Stimulated activated CD4-positive, alpha-beta T cell treated with anti-CD3 and anti-CD28 coated beads, Interleukin-4, amount 100 ng/mL, for 4 hours (primary cell): Measurements from ENCODE around the gene PERP.
"Not testable (repeated sequence)": the region's sequence is repeated elsewhere in the genome, so short reads cannot be mapped to it uniquely, and the experiment has no call there.

Experiments
- DNase-seq, 2 experiments: peaks; one replicate each; pipeline ENCODE4 v3.0.0-alpha.2; 2020

Gene PERP

DNA sequence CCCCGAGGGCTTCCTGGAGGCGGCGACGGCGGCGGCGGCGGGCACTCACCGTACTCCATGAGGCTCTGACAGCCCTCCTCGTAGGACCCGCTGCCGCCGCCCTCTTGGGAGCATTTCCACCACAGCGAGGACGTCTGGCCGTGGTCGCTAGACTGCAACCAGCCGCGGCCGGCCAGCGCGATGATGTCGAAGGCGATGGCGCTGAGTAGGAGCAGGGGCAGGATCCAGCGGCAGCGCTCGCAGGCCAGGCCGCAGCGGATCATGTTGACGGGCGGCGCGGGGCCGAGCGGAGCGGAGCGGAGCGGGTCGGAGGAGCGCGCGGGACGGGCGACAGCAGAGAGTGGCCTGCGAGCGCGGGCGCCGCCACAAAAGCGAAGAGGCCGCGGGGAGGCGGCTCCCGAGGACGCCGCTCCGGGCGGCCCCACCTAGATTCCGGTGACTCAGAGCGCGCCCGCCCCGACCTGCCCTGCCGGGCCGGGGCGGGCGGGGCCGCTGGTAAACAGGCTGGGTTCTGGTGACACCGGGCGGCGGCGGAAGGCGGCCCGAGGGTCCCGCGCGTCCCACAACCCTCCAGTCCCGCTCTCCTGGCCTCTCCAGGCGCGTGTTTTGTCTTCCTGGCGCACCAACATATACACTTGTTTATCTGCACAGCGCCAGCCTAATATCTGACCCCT is at the start of gene PERP:
Gene PERP, minus strand, starts transcription at position 342 of the 674 bp plus-strand sequence. Its CDS starts 79 bp downstream, at position 263.
- DNase-seq, result peak; percentile 68 to 70

GRCh38 chr6:138155443-138155842 is 48.2 kb upstream of the PERP start:
- DNase-seq, result no peak

- no peak for DNase-seq
Measured at GRCh38 chr6:138146544-138146943, 39.3 kb upstream of the PERP start.

GRCh38 chr6:138145402-138145801 is 38.2 kb upstream of the PERP start:
- no peak for DNase-seq

DNA sequence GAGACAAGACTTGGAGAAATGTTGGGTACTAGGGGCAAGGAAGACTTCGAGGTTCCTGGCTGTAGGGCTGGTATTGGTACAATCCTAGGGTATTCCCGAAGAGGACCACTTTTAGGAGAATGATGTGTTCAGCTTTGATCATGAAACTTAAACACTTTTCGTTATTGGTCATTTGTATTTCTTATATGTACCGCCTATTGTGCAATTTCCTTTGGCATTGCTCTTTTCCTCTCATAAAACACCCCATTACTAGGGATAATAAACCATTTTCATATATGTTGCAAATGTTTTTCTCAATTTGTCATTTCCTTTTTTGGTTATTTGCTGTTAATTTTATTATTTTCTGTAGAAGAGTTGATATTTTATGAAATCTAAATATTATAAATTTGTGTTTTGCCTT is 35.6 kb upstream of the PERP start:
- no peak for DNase-seq

GRCh38 chr6:138129190-138129589 is 22.0 kb upstream of the PERP start:
- DNase-seq, result no peak

DNA sequence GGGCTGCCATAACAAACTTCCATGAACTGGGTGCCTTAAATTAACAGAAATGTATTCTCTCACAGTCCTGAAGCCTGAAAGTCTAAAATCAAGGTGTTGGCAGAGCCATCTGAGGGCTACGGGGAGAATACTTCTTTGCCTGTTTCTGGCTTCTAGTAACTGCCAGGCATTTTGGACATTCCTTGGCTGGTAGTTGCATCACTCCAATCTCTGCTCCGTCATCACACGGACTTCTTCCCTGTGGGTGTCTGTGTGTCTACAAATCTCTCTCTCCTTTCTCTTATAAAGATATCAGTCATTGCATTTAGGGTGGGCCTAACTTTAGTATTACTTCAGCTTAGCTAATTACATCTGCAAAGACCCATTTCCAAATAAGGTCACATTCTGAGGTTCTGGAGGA is 20.9 kb upstream of the PERP start:
- DNase-seq, result no peak

GRCh38 chr6:138124096-138124495 is 16.9 kb upstream of the PERP start:
- no peak for DNase-seq

- DNase-seq, result no peak
Measured at GRCh38 chr6:138119976-138120375, 12.8 kb upstream of the PERP start.

DNA sequence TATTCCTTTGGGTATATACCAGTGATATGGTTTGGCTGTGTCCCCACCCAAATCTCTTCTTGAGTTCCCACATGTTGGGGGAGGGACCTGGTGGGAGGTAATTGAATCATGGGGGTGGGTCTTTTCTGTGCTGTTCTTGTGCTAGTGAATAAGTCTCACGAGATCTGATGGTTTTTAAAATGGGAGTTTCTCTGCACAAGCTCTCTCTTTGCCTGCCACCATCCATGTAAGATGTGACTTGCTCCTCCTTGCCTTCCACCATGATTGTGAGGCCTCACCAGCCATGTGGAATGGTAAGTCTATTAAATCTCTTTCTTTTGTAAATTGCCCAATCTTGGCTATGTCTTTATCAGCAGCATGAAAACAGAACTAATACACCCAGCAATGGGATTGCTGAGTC is 12.0 kb upstream of the PERP start:
- DNase-seq, result not testable (repeated sequence)

GRCh38 chr6:138117376-138117914 is 10.2 kb upstream of the PERP start:
- DNase-seq, result no peak

GRCh38 chr6:138116661-138116999 is 9.4 kb upstream of the PERP start:
- no peak for DNase-seq

DNA sequence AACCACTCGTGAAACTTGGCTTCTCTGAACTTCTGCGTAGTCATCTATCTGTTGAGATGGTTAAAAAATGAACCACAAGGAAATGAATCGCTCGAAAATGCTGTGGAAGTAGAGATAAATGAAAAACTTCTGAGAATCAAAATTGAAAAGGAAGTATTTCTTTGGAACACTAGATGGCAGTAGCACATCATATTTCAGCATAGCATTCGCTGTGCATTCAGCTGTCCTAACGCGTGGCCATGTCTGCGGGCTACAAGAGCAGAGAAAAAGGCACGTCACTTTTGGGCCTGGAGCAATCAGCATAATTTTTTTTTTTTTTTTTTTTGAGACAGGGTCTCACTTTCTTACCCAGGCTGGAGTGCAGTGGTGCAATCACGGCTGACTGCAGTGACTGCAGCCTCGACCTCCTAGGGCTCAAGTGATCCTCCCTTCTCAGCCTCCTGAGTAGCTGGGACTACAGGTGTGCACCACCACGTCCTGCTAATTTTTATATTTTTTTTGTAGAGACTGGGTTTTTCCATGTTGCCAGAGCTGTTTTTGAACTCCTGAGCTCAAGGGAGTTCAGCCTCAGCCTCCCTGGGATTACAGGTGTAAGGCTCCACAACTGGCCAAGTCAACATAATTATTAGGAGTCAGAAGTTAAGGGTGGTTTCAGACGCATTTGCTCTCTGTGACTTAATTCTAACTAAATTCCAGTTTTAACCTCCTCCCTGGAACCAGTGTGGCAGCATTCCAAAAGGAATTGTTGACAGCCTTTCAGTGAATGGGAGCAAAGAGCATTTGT is 8.8 kb upstream of the PERP start:
- peak; percentile 22 to 30 for DNase-seq

GRCh38 chr6:138115201-138115600 is 8.0 kb upstream of the PERP start:
- DNase-seq, result no peak

GRCh38 chr6:138113588-138114210 is 6.5 kb upstream of the PERP start:
- DNase-seq, result no peak

- DNase-seq, result no peak
Measured at GRCh38 chr6:138110229-138110628, 3.0 kb upstream of the PERP start.

- DNase-seq, result peak; percentile 61 to 72
Measured at GRCh38 chr6:138109042-138109997, 2.1 kb upstream of the PERP start.

DNA sequence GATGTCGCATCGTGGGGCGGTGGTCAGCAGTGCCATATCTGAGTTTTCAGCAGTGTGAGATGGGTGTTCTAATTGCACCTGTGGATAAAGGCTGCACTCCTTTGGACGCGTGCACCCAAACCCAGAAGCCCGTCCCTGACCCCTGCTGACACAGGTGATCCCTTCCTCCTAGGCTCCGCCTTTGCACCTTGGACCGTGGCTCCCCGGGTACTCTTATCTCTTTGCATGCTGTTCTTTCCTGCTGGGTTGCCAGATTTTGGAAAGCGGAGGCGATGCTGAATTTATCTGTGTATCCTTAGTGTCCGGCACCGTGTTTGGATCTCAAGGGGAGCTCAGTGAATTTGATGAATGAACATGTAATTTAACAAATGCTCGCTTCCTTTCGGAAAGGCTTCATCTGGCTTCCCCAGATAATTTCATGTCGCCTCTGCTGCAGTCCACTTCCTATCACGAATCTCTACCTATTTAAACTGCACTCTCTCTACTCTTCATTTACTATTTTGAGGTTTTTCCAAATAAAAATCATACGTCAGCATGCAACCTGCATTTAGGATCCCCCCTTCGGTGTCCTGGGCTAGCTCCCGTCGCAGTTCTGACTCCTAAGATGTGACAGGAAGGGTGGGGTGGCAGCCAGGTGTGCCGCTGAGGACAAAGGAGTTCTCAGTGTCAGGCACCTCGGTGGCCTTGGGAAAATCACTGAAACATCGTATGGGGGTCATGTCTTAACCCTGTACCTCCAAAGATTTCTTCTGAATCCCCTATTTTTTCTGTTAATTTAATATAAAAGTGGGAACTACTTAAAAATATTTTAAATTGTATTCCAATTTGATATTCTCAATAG is 753 bp upstream of the PERP start:
- DNase-seq, result peak in 1 of 2 experiments; percentile 1

DNA sequence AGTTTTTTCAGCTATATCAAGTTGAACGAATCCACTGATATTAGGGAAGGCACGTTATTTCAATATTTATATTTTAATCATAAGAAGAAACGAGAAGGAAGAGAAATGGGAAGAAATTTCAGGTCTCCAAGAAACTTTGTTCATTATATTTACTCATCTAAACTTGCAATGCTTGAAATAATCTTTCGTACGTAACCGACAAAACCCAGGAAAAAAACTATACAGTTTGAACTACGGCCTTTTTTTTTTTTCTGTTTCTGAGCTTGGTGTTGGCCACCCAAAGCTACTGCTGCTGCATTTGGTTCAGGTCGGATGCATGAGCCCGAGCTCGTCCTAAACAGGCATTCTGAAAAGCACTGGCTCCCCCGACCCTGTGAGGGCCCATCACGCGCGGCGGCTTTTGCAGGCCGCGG is 548 bp downstream of the PERP start:
- DNase-seq, result no peak

DNA sequence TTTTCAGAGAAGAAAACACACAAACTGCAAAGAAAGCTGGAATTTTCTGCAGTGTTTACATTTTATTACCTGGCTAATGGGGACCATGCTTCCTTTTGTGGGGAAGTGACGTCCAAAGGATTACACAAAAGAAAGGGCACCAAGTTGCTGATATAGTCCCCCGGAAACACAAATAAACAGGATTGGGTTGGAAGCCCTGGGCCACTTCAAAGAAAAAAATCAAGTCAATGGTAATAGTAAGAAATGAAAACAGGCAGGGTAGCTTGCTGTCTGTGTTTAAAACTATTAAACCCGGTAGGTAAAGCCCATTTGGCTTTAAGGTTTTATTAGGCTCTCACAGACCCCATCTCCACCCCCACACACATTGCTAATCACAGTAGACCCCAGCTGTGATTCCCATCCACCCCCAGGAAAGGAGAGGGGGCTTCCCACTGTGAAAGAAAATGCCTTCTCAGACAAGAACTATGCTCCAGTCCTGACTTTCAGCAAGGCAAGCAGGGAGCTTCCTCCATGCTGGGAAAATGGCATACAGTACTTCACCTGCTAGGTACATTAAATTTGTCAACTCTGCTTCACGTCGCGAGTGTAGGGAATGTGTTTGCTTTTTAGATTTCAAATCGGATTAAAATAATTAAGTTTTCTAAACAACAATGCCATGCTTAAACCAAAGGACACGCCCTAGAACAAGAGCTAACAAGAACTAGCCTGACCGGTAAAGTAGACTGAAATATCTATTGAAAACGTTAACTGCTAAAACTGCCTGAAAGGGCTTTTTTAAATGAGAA is 1.1 kb downstream of the PERP start:
- DNase-seq, result no peak

DNA sequence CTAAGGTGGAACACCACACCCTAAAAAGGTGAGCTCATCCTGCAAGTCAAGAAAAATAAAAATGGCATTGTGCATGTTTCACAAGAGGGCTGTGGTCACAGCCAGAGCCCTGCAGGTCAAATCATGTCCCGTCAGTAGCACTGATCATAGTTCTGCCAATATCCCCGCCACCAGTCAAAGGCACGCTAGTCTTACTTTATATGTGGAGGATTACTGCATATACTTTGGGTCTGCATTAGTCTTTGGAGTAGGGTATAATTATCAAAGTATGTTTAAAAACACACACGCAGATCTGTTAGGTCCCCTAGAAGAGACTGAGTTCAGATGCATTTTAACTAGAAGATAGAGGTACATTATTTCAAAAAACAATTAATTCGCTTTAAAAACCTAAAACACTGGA is 1.8 kb downstream of the PERP start:
- DNase-seq, result no peak
